GM13976 (cell line): ENCODE results near the gene ANKRD44.

Source experiments
- DNase-seq: peaks from one replicate; pipeline ENCODE4 v3.0.0; 2012; ENCODE audit warnings: low spot score
- CTCF ChIP-seq: IDR thresholded peaks from 2 replicates; pipeline ENCODE4 v1.5.1; 2012; ENCODE audit warnings: borderline replicate concordance, mild to moderate bottlenecking; ENCODE audit not compliant: insufficient read depth; ENCODE audit errors: extremely low read depth, missing control alignments, control extremely low read depth
- in situ Hi-C: fragments of 300-500 bp; cut with MboI; formaldehyde crosslinking; loops from one replicate; pipeline ENCODE4 v1.12.0; 2022; ENCODE audit warnings: low sequenced_read_pairs, mixed read lengths, inconsistent platforms; ENCODE audit not compliant: unreplicated experiment

Gene ANKRD44

GRCh38 chr2:196954001-196954400 lies 356.6 kb downstream of the ANKRD44 start:
- no peak for DNase-seq
- no peak for TF ChIP-seq CTCF
- in situ Hi-C loops = no loop called here

- in situ Hi-C loops = no loop called here
- DNase-seq = no peak
- TF ChIP-seq CTCF = no peak
These were observed 357.6 kb downstream of the ANKRD44 start for GRCh38 chr2:196952936-196953335.

- in situ Hi-C loops = no loop called here
- TF ChIP-seq CTCF = no peak
These were observed 358.6 kb downstream of the ANKRD44 start for GRCh38 chr2:196951973-196952372.

GRCh38 chr2:196949116-196949515 lies 361.5 kb downstream of the ANKRD44 start:
- no peak for TF ChIP-seq CTCF
- no peak for DNase-seq
- in situ Hi-C loops = no loop called here

More at GRCh38 chr2:196951973-196952372, 358.6 kb downstream of the ANKRD44 start:
- no peak for DNase-seq

- DNase-seq = peak; percentile 55
- in situ Hi-C loops = no loop called here
- no peak for TF ChIP-seq CTCF
These were observed 366.0 kb downstream of the ANKRD44 start for GRCh38 chr2:196944570-196944969.

- in situ Hi-C loops = no loop called here
- no peak for DNase-seq
- no peak for TF ChIP-seq CTCF
These were observed 369.0 kb downstream of the ANKRD44 start for GRCh38 chr2:196941398-196942078.

- no peak for TF ChIP-seq CTCF
- DNase-seq = no peak
- in situ Hi-C loops = no loop called here
These were observed 371.2 kb downstream of the ANKRD44 start for GRCh38 chr2:196939371-196939770.
